ENCODE data around the gene C16orf96.
A peak's percentile ranks its signal among the peaks of the same experiment; 100 is the strongest.

The C16orf96 gene

GRCh38 chr16:4613636-4614570 lies 57.8 kb downstream of the C16orf96 start:
- peaks cover 30 to 43% of the 10 kb centered on the region in 2 donors for H3K4me1 ChIP-seq (ENCODE audit: control insufficient read depth in 1 of 2, insufficient read depth in 2 of 2, low read length in 2 of 2)

GRCh38 chr16:4614571-4615383 lies 58.6 kb downstream of the C16orf96 start, which contains the start of gene UBALD1:
Gene UBALD1 (minus strand): TSS chr16:4614888. CDS start chr16:4614797, 91 bp downstream.
- no peaks in the 10 kb centered on the region for H3K36me3 ChIP-seq (ENCODE audit: control insufficient read depth in 1 of 2, insufficient read depth in 2 of 2, low read length in 2 of 2)

More at GRCh38 chr16:4613636-4614570, 57.8 kb downstream of the C16orf96 start:
- no peaks in the 10 kb centered on the region for H3K9me3 ChIP-seq (ENCODE audit: control insufficient read depth in 1 of 2, low read length in 2 of 2)
- H3K9ac ChIP-seq (ENCODE audit: low read depth in 1 of 2, low read length in 2 of 2) = peak overlapping the region; percentile 84 to 87
- peak overlapping the region; percentile 75 for H3K27ac ChIP-seq (ENCODE audit: low read depth, low read length)
- no peaks in the 10 kb centered on the region for H3K27me3 ChIP-seq (ENCODE audit: control insufficient read depth in 1 of 2, insufficient read depth in 2 of 2, low read length in 2 of 2)
- H3K36me3 ChIP-seq (ENCODE audit: control insufficient read depth in 1 of 2, insufficient read depth in 2 of 2, low read length in 2 of 2) = peaks cover 3 to 7% of the 10 kb centered on the region in 2 donors
- peak overlapping the region; percentile 93 to 94 for H3K4me3 ChIP-seq (ENCODE audit: low read depth in 1 of 2, low read length in 2 of 2)

GRCh38 chr16:4615384-4616046 lies 59.4 kb downstream of the C16orf96 start:
- Histone ChIP-seq H3K9me3 (ENCODE audit: control insufficient read depth in 1 of 2, low read length in 2 of 2) (no peaks in the 10 kb centered on the region), H3K4me1 (ENCODE audit: control insufficient read depth in 1 of 2, insufficient read depth in 2 of 2, low read length in 2 of 2) (peaks cover 35 to 48% of the 10 kb centered on the region in 2 donors), H3K9ac (ENCODE audit: low read depth in 1 of 2, low read length in 2 of 2) (peak overlapping the region; percentile 76 to 84), H3K36me3 (ENCODE audit: control insufficient read depth in 1 of 2, insufficient read depth in 2 of 2, low read length in 2 of 2) (no peaks in the 10 kb centered on the region), H3K27me3 (ENCODE audit: control insufficient read depth in 1 of 2, insufficient read depth in 2 of 2, low read length in 2 of 2) (no peaks in the 10 kb centered on the region), H3K4me3 (ENCODE audit: low read depth in 1 of 2, low read length in 2 of 2) (peak overlapping the region; percentile 68 to 94), H3K27ac (ENCODE audit: low read depth, low read length) (peak overlapping the region; percentile 94)

More at GRCh38 chr16:4614571-4615383, 58.6 kb downstream of the C16orf96 start, which contains the start of gene UBALD1:
- Histone ChIP-seq H3K27me3 (ENCODE audit: control insufficient read depth in 1 of 2, insufficient read depth in 2 of 2, low read length in 2 of 2) (no peaks in the 10 kb centered on the region), H3K9ac (ENCODE audit: low read depth in 1 of 2, low read length in 2 of 2) (peak within 1 kb of the TSS; percentile 84 to 87), H3K27ac (ENCODE audit: low read depth, low read length) (peak within 1 kb of the TSS; percentile 94), H3K9me3 (ENCODE audit: control insufficient read depth in 1 of 2, low read length in 2 of 2) (no peaks in the 10 kb centered on the region), H3K4me1 (ENCODE audit: control insufficient read depth in 1 of 2, insufficient read depth in 2 of 2, low read length in 2 of 2) (peaks cover 35 to 48% of the 10 kb centered on the region in 2 donors), H3K4me3 (ENCODE audit: low read depth in 1 of 2, low read length in 2 of 2) (peak within 1 kb of the TSS; percentile 93 to 94)

- Histone ChIP-seq H3K4me3 (ENCODE audit: low read depth in 1 of 2, low read length in 2 of 2) (peak overlapping the region; percentile 61 to 73), H3K9me3 (ENCODE audit: control insufficient read depth in 1 of 2, low read length in 2 of 2) (no peaks in the 10 kb centered on the region), H3K36me3 (ENCODE audit: control insufficient read depth in 1 of 2, insufficient read depth in 2 of 2, low read length in 2 of 2) (no peaks in the 10 kb centered on the region), H3K27me3 (ENCODE audit: control insufficient read depth in 1 of 2, insufficient read depth in 2 of 2, low read length in 2 of 2) (no peaks in the 10 kb centered on the region), H3K27ac (ENCODE audit: low read depth, low read length) (peak overlapping the region; percentile 96), H3K9ac (ENCODE audit: low read depth in 1 of 2, low read length in 2 of 2) (peak overlapping the region; percentile 83 to 97), H3K4me1 (ENCODE audit: control insufficient read depth in 1 of 2, insufficient read depth in 2 of 2, low read length in 2 of 2) (peaks cover 35 to 48% of the 10 kb centered on the region in 2 donors)
Observed at GRCh38 chr16:4616047-4616811, 60.1 kb downstream of the C16orf96 start.

- Histone ChIP-seq H3K27me3 (ENCODE audit: control insufficient read depth in 1 of 2, insufficient read depth in 2 of 2, low read length in 2 of 2) (no peaks in the 10 kb centered on the region), H3K4me3 (ENCODE audit: low read depth in 1 of 2, low read length in 2 of 2) (no peak overlapping the region), H3K36me3 (ENCODE audit: control insufficient read depth in 1 of 2, insufficient read depth in 2 of 2, low read length in 2 of 2) (no peaks in the 10 kb centered on the region), H3K4me1 (ENCODE audit: control insufficient read depth in 1 of 2, insufficient read depth in 2 of 2, low read length in 2 of 2) (peaks cover 28 to 36% of the 10 kb centered on the region in 2 donors), H3K9me3 (ENCODE audit: control insufficient read depth in 1 of 2, low read length in 2 of 2) (no peaks in the 10 kb centered on the region), H3K27ac (ENCODE audit: low read depth, low read length) (peak overlapping the region; percentile 32), H3K9ac (ENCODE audit: low read depth in 1 of 2, low read length in 2 of 2) (peak overlapping the region in 1 of 2 donors; percentile 39)
Observed at GRCh38 chr16:4617880-4618279, 61.7 kb downstream of the C16orf96 start.

GRCh38 chr16:4618645-4619418 lies 62.7 kb downstream of the C16orf96 start:
- H3K27ac ChIP-seq (ENCODE audit: low read depth, low read length) = no peak overlapping the region
- peaks cover 22 to 29% of the 10 kb centered on the region in 2 donors for H3K4me1 ChIP-seq (ENCODE audit: control insufficient read depth in 1 of 2, insufficient read depth in 2 of 2, low read length in 2 of 2)
- H3K27me3 ChIP-seq (ENCODE audit: control insufficient read depth in 1 of 2, insufficient read depth in 2 of 2, low read length in 2 of 2) = no peaks in the 10 kb centered on the region
- no peaks in the 10 kb centered on the region for H3K36me3 ChIP-seq (ENCODE audit: control insufficient read depth in 1 of 2, insufficient read depth in 2 of 2, low read length in 2 of 2)
- no peak overlapping the region for H3K4me3 ChIP-seq (ENCODE audit: low read depth in 1 of 2, low read length in 2 of 2)
- peak overlapping the region in 1 of 2 donors; percentile 26 for H3K9ac ChIP-seq (ENCODE audit: low read depth in 1 of 2, low read length in 2 of 2)
- no peaks in the 10 kb centered on the region for H3K9me3 ChIP-seq (ENCODE audit: control insufficient read depth in 1 of 2, low read length in 2 of 2)

- H3K4me1 ChIP-seq (ENCODE audit: control insufficient read depth in 1 of 2, insufficient read depth in 2 of 2, low read length in 2 of 2) = peaks cover 31% of the 10 kb centered on the region in 2 donors
- H3K9me3 ChIP-seq (ENCODE audit: control insufficient read depth in 1 of 2, low read length in 2 of 2) = no peaks in the 10 kb centered on the region
- no peaks in the 10 kb centered on the region for H3K27me3 ChIP-seq (ENCODE audit: control insufficient read depth in 1 of 2, insufficient read depth in 2 of 2, low read length in 2 of 2)
- no peak overlapping the region for H3K27ac ChIP-seq (ENCODE audit: low read depth, low read length)
- peak overlapping the region; percentile 72 to 87 for H3K4me3 ChIP-seq (ENCODE audit: low read depth in 1 of 2, low read length in 2 of 2)
- no peaks in the 10 kb centered on the region for H3K36me3 ChIP-seq (ENCODE audit: control insufficient read depth in 1 of 2, insufficient read depth in 2 of 2, low read length in 2 of 2)
- peak overlapping the region in 1 of 2 donors; percentile 86 for H3K9ac ChIP-seq (ENCODE audit: low read depth in 1 of 2, low read length in 2 of 2)
Observed at GRCh38 chr16:4623593-4623992, 67.5 kb downstream of the C16orf96 start.

- Histone ChIP-seq H3K36me3 (ENCODE audit: control insufficient read depth in 1 of 2, insufficient read depth in 2 of 2, low read length in 2 of 2) (no peaks in the 10 kb centered on the region), H3K27me3 (ENCODE audit: control insufficient read depth in 1 of 2, insufficient read depth in 2 of 2, low read length in 2 of 2) (no peaks in the 10 kb centered on the region), H3K4me1 (ENCODE audit: control insufficient read depth in 1 of 2, insufficient read depth in 2 of 2, low read length in 2 of 2) (peaks cover 25% of the 10 kb centered on the region in 2 donors), H3K9me3 (ENCODE audit: control insufficient read depth in 1 of 2, low read length in 2 of 2) (no peaks in the 10 kb centered on the region), H3K4me3 (ENCODE audit: low read depth in 1 of 2, low read length in 2 of 2) (peak within 1 kb of the TSS; percentile 72 to 87), H3K9ac (ENCODE audit: low read depth in 1 of 2, low read length in 2 of 2) (peak within 1 kb of the TSS; percentile 86 to 87), H3K27ac (ENCODE audit: low read depth, low read length) (peak within 1 kb of the TSS; percentile 92)
Observed at GRCh38 chr16:4624015-4624826, 68.1 kb downstream of the C16orf96 start, which contains the start of gene MGRN1. Gene MGRN1 (plus strand): TSS chr16:4624826. CDS start chr16:4624961, 135 bp downstream.
